ENCODE data around the gene LNX2. TPM values are rescaled to one million over a fixed set of nuclear protein-coding genes. Genes with fewer than 3 reads are reported as not detected.

The LNX2 gene
- total and polyA plus RNA-seq, 3 experiments from 2014 or later: 4.4 to 5.0 (median 4.7) TPM

DNA sequence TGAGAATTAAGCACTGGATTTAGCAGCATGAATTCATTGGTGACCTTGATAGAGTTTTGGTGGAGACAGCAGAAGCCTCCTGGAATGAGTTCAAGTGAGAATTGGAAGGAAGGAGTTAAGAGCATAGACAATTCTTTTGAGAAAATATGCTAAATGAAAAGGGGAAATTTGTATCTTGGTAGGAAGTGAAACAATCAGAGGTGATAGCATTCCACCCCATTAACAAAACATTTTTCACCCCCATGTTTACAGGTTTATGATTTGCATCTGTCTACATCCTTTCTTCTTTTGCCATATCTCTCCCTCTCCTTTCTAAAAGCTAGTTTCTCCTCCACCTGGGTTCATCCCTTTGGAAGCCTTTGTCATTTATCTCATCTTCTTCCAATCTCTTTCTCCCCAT, 27.5 kb downstream of the LNX2 start:
- Histone ChIP-seq H3K36me3 (ENCODE audit: insufficient read depth, low read length) (no peaks in the 10 kb centered on the region), H3K4me1 (ENCODE audit: insufficient read depth, low read length) (peaks cover 6% of the 10 kb centered on the region), H3K4me3 (ENCODE audit: low read length) (no peak overlapping the region), H3K27me3 (ENCODE audit: insufficient read depth, low read length, poor library complexity, severe bottlenecking) (no peaks in the 10 kb centered on the region), H3K9me3 (ENCODE audit: low read length) (no peaks in the 10 kb centered on the region), H3K27ac (ENCODE audit: low read depth, low read length) (no peak overlapping the region)
- DNase-seq: no peak
- H3K9me3 Mint-ChIP-seq: peaks cover 0 to 9% (median 3%) of the 10 kb centered on the region in 5 donors
- peaks cover 3 to 5% (median 5%) of the 10 kb centered on the region in 3 donors for H3K4me1 Mint-ChIP-seq
- H3K27me3 Mint-ChIP-seq: no peaks in the 10 kb centered on the region
- POLR2A ChIA-PET: no interaction called here
- CTCF ChIA-PET: interaction anchor here (0.7 kb wide), 1 partner anchor 636 kb away, joined by 3 read pairs; no protein-coding TSS in a partner anchor
- no peak overlapping the region for H3K27ac Mint-ChIP-seq
- H3K36me3 Mint-ChIP-seq: peaks cover 2 to 4% (median 2%) of the 10 kb centered on the region in 3 donors
- no peak overlapping the region for H3K4me3 Mint-ChIP-seq

DNA sequence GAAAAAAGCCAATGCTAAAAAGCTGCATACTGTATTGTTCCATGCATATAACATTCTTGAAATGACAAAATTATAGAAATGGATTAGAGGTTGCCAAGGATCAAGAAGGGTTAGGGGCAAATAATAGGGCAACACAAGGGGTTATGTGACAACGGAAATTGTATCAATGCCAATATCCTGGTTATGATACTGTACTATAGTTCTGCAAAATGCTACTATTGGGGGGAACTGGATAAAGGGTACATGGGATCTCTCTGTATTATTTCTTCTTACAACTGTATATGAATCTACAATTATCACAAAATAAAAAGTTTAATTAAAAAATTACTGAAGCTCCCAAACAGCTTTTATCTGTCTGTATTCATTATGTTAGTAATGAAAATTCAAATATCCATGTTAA, 31.9 kb downstream of the LNX2 start:
- Histone ChIP-seq H3K36me3 (ENCODE audit: insufficient read depth, low read length) (no peaks in the 10 kb centered on the region), H3K4me1 (ENCODE audit: insufficient read depth, low read length) (peaks cover 7% of the 10 kb centered on the region), H3K27me3 (ENCODE audit: insufficient read depth, low read length, poor library complexity, severe bottlenecking) (no peaks in the 10 kb centered on the region), H3K27ac (ENCODE audit: low read depth, low read length) (no peak overlapping the region), H3K4me3 (ENCODE audit: low read length) (no peak overlapping the region), H3K9me3 (ENCODE audit: low read length) (no peaks in the 10 kb centered on the region)
- ChIA-PET POLR2A (no interaction called here), CTCF (interaction anchor here (0.6 kb wide), 1 partner anchor 132 kb away, joined by 3 read pairs; no protein-coding TSS in a partner anchor)
- Mint-ChIP-seq H3K4me3 (no peak overlapping the region), H3K27me3 (no peaks in the 10 kb centered on the region), H3K9me3 (peaks cover 0 to 9% (median 3%) of the 10 kb centered on the region in 5 donors), H3K27ac (no peak overlapping the region), H3K36me3 (peaks cover 2 to 4% (median 4%) of the 10 kb centered on the region in 3 donors), H3K4me1 (peaks cover 19 to 32% (median 29%) of the 10 kb centered on the region in 3 donors)
- no peak for DNase-seq

DNA sequence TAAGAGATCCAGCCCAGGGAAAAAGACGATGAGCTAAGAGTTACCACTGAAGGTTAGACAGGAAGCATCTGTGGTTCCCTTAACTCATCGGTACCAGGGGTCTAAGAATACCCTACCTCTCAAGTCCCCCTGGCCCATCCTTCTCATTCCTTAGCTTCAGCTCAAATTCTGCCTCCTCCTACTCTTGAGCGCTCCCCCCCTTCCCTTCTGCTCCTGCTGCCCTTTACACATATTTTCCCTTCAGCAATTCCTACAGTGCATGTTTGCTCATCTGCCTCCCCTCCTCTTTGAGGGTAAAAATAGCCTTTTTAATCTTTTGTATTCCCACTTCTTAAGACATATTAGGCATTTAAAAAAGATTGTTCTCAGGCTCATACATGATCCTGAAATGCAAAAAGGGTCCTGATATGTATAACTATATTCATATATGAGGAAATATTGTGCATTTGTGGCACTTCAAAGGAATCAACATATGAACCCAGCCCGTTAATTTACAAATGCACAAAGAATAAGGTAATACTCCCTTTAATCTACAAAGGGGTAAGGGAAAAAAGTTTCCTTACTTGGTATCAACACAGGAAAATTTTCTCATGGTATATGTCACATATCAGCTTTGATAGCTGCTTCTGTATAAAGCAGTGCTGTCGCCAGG, 33.1 kb downstream of the LNX2 start:
- no peak overlapping the region for H3K4me3 ChIP-seq (ENCODE audit: low read length)
- H3K36me3 Mint-ChIP-seq: peaks cover 2 to 4% (median 4%) of the 10 kb centered on the region in 3 donors
- H3K4me3 Mint-ChIP-seq: no peak overlapping the region
- H3K36me3 ChIP-seq (ENCODE audit: insufficient read depth, low read length): no peaks in the 10 kb centered on the region
- peaks cover 0 to 9% (median 3%) of the 10 kb centered on the region in 5 donors for H3K9me3 Mint-ChIP-seq
- H3K4me1 ChIP-seq (ENCODE audit: insufficient read depth, low read length): peaks cover 7% of the 10 kb centered on the region
- no peaks in the 10 kb centered on the region for H3K27me3 Mint-ChIP-seq
- CTCF ChIA-PET: no interaction called here
- H3K27ac ChIP-seq (ENCODE audit: low read depth, low read length): no peak overlapping the region
- H3K27ac Mint-ChIP-seq: peak overlapping the region in 4 of 8 donors; percentile 10 to 61 (median 48)
- H3K9me3 ChIP-seq (ENCODE audit: low read length): no peaks in the 10 kb centered on the region
- no peak for DNase-seq
- POLR2A ChIA-PET: no interaction called here
- peaks cover 19 to 41% (median 36%) of the 10 kb centered on the region in 3 donors for H3K4me1 Mint-ChIP-seq
- no peaks in the 10 kb centered on the region for H3K27me3 ChIP-seq (ENCODE audit: insufficient read depth, low read length, poor library complexity, severe bottlenecking)

DNA sequence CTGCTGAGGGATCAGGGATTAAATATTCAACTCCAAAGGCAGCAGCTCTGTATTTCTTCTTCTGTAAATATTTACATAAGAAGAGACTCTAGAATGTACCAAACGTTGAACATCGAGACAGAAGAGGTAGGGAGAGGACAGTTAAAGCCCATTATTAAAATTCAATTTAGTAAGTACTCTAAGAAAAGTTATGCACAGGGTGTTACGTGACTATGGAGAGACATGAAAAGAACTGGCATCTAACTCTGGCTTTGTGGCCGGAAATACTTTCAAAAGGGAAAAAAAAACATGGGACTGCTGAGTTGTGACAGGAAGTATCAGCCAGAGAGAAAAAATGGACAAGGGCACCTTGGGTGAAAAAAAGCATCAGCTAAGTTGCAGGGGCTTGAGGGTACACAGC, 36.7 kb downstream of the LNX2 start:
- H3K4me1 Mint-ChIP-seq: peaks cover 19 to 48% (median 47%) of the 10 kb centered on the region in 3 donors
- ChIA-PET CTCF (no interaction called here), POLR2A (no interaction called here)
- H3K9me3 ChIP-seq (ENCODE audit: low read length): no peaks in the 10 kb centered on the region
- H3K27ac ChIP-seq (ENCODE audit: low read depth, low read length): no peak overlapping the region
- peak overlapping the region in 2 of 8 donors; percentile 47 to 52 for H3K27ac Mint-ChIP-seq
- DNase-seq: peak in 1 of 5 donors; percentile 21
- H3K4me3 ChIP-seq (ENCODE audit: low read length): no peak overlapping the region
- H3K36me3 Mint-ChIP-seq: peaks cover 4 to 17% (median 7%) of the 10 kb centered on the region in 3 donors
- H3K9me3 Mint-ChIP-seq: peaks cover 0 to 6% (median 3%) of the 10 kb centered on the region in 5 donors
- H3K36me3 ChIP-seq (ENCODE audit: insufficient read depth, low read length): peaks cover under 1% of the 10 kb centered on the region
- no peaks in the 10 kb centered on the region for H3K27me3 Mint-ChIP-seq
- no peaks in the 10 kb centered on the region for H3K27me3 ChIP-seq (ENCODE audit: insufficient read depth, low read length, poor library complexity, severe bottlenecking)
- peaks cover 7% of the 10 kb centered on the region for H3K4me1 ChIP-seq (ENCODE audit: insufficient read depth, low read length)
- H3K4me3 Mint-ChIP-seq: peak overlapping the region in 2 of 7 donors; percentile 0 to 6

DNA sequence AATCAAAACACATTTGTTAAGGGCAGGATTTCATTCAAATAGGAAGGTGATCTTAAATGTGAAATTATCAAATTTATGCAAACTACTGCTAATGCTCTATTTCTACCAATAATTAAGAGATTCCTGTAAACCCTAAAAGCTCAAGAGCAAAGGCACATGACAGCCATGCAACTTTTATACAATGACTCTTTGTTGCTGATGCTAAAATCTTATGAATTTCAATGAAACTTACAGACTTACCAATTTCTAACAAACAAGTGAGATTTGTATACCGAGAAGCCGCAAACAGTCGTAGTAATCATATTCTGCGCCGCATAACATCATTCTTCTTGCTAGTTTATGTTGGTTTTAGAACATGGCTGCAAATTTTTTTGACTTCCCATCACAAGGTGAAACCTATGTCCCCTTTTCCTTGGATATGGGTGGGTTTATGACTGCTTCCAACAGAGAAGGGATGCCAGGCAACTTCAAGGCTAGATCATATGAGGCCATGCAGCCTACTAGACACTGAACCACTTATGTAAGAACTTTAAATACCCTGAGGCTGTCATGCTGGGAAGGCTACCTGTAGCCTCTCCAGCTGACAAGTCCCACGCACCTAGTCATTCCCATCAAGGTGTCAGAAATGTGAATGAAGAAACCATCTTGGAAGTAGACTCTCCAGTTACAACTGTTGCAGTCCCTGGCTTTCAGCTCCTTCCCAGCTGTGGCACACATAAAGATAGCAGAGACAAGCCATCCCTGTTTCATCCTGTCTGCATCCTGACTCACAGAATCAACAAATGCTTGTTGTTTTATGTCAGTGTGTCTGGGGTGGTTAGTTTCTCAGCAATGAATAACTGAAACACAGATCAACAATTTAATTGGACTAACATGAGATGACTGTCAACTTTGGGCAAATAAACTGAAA, 42.0 kb downstream of the LNX2 start:
- Histone ChIP-seq H3K36me3 (ENCODE audit: insufficient read depth, low read length) (peaks cover 8% of the 10 kb centered on the region), H3K27me3 (ENCODE audit: insufficient read depth, low read length, poor library complexity, severe bottlenecking) (no peaks in the 10 kb centered on the region), H3K4me1 (ENCODE audit: insufficient read depth, low read length) (no peaks in the 10 kb centered on the region), H3K4me3 (ENCODE audit: low read length) (no peak overlapping the region), H3K9me3 (ENCODE audit: low read length) (no peaks in the 10 kb centered on the region), H3K27ac (ENCODE audit: low read depth, low read length) (no peak overlapping the region)
- DNase-seq: no peak
- peak overlapping the region in 4 of 8 donors; percentile 14 to 73 (median 36) for H3K27ac Mint-ChIP-seq
- ChIA-PET POLR2A (no interaction called here), CTCF (no interaction called here)
- peaks cover 22 to 40% (median 34%) of the 10 kb centered on the region in 3 donors for H3K4me1 Mint-ChIP-seq
- no peaks in the 10 kb centered on the region for H3K27me3 Mint-ChIP-seq
- no peaks in the 10 kb centered on the region for H3K9me3 Mint-ChIP-seq
- no peak overlapping the region for H3K4me3 Mint-ChIP-seq
- peaks cover 0 to 30% (median 11%) of the 10 kb centered on the region in 3 donors for H3K36me3 Mint-ChIP-seq

DNA sequence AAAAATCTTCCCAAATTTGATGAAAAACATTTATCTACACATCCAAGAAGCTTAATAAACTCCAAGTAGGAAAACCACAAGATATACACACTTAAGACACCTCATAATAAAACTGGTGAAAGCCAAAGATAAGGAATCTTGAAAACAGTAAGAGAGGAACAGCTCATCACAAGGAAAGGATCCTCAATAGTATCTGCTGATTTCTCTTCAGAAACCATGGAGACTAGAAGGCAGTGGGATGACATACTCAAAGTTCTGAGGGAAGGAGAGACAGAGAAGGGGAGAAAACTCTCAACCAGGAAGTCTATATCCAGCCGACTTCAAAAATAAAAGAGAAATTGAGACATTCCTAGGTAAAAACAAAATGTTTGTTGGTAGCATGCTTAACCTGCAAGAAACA, 45.7 kb downstream of the LNX2 start:
- Histone ChIP-seq H3K9me3 (ENCODE audit: low read length) (no peaks in the 10 kb centered on the region), H3K27ac (ENCODE audit: low read depth, low read length) (no peak overlapping the region), H3K4me3 (ENCODE audit: low read length) (no peak overlapping the region), H3K36me3 (ENCODE audit: insufficient read depth, low read length) (peaks cover 8% of the 10 kb centered on the region), H3K4me1 (ENCODE audit: insufficient read depth, low read length) (no peaks in the 10 kb centered on the region), H3K27me3 (ENCODE audit: insufficient read depth, low read length, poor library complexity, severe bottlenecking) (no peaks in the 10 kb centered on the region)
- H3K36me3 Mint-ChIP-seq: peaks cover 0 to 24% (median 6%) of the 10 kb centered on the region in 3 donors
- no peak overlapping the region for H3K27ac Mint-ChIP-seq
- DNase-seq: no peak
- peaks cover 23 to 38% (median 29%) of the 10 kb centered on the region in 3 donors for H3K4me1 Mint-ChIP-seq
- no peak overlapping the region for H3K4me3 Mint-ChIP-seq
- no peaks in the 10 kb centered on the region for H3K9me3 Mint-ChIP-seq
- CTCF ChIA-PET: no interaction called here
- POLR2A ChIA-PET: no interaction called here
- H3K27me3 Mint-ChIP-seq: no peaks in the 10 kb centered on the region

DNA sequence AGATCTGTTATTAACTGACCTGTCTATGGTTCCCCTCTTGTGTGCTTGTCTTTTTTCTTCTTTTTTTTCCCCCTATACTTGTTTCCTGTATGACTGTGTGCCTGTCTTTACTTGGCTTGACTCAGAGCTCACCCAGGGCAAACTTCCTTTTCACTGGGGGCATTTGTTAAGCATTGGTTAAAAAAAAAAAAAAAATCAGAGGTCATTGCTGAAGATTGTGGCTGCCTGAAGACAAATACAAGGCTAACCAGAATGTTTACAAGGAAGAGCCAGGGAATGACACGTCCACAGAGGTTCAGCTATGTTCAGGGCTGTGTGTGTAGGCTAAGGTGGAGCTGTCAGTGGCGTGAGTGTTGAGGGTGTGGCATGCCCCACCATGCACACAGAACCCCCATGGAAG, 47.1 kb downstream of the LNX2 start:
- Mint-ChIP-seq H3K4me3 (peak overlapping the region in 1 of 7 donors; percentile 2), H3K4me1 (peaks cover 23 to 32% (median 29%) of the 10 kb centered on the region in 3 donors), H3K27me3 (no peaks in the 10 kb centered on the region), H3K36me3 (peaks cover 0 to 25% (median 9%) of the 10 kb centered on the region in 3 donors), H3K9me3 (no peaks in the 10 kb centered on the region), H3K27ac (peak overlapping the region in 1 of 8 donors; percentile 21)
- Histone ChIP-seq H3K9me3 (ENCODE audit: low read length) (no peaks in the 10 kb centered on the region), H3K27ac (ENCODE audit: low read depth, low read length) (no peak overlapping the region), H3K36me3 (ENCODE audit: insufficient read depth, low read length) (peaks cover 3% of the 10 kb centered on the region), H3K27me3 (ENCODE audit: insufficient read depth, low read length, poor library complexity, severe bottlenecking) (no peaks in the 10 kb centered on the region), H3K4me3 (ENCODE audit: low read length) (no peak overlapping the region), H3K4me1 (ENCODE audit: insufficient read depth, low read length) (no peaks in the 10 kb centered on the region)
- ChIA-PET POLR2A (interaction anchor here (0.8 kb wide), 1 partner anchor 47 kb away, joined by 4 read pairs; the partner anchor contains the start of gene LNX2), CTCF (no interaction called here)
- no peak for DNase-seq
